SH-SY5Y (cell line): ENCODE data around the gene USP6NL.

Experiments
- GATA2 ChIP-seq: IDR thresholded peaks from 2 replicates; pipeline ENCODE4 v1.6.1; 2011; ENCODE audit warnings: mild to moderate bottlenecking, low read depth, low read length
- GATA3 ChIP-seq: IDR thresholded peaks from 2 replicates; pipeline ENCODE4 v1.6.1; 2011; ENCODE audit warnings: low read depth, mild to moderate bottlenecking, low read length, moderate library complexity

DNA sequence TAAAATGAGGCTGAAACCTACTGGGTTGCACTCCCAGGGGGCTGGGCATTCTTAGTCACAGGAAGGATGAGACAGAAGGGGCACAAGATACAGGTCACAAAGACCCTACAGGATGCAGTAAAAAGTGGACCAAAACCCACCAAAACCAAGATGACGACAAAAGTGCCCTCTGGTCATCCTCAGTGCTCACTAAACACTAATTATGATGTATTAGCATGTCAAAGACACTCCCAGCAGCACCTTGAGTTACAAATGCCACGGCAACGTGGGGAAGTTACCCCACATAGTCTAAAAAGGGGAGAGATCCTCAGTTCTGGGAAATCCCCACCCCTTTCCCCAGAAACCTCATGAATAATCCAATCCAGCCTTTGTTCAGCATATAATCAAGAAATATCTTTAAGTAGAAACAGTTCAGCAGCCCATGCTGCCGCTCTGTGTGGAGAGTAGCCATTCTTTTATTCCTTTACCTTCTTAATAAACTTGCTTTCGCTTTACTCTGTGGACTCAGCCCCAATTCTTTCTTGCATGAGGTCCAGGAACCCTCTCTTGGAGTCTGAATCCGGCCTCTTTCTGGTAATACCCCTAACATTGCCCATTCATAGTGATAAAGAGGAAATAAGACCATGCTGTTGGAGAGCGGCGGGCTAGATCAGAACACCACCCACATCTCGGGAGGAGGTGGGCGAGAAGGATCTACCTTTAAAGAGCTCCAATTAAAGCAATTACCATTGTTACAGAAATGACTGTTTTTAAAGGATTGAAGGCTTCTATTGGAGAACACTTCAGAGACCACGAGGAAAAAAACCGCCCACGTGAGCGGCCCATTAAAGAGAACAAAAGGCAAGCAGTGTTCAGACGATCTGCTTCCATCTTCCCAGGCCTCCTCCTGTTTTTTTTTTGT lies 170.9 kb downstream of the USP6NL start:
- no peak for TF ChIP-seq GATA3
- no peak for TF ChIP-seq GATA2
